Measurements from ENCODE around the gene CADM1.

DNA sequence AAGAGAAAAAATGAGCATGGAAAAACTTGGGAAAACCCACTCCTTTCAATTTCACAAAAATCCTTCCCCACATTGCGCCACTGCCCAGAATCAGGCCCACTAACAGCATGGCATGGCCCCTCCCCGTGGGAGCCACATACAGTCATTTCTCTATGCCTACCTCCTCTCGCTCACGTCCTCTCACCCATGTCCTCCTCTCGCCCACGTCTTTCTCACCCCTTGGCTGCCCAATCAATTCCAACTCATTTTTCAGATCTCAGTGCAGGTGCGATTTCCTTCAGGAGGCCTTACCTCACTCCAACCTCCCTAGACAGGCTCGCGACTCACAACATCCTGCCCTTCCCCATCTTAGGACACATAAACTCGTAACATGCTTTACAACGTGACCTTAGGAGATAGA lies 229.2 kb downstream of the CADM1 start:
- TF ChIP-seq, protein P1, sequence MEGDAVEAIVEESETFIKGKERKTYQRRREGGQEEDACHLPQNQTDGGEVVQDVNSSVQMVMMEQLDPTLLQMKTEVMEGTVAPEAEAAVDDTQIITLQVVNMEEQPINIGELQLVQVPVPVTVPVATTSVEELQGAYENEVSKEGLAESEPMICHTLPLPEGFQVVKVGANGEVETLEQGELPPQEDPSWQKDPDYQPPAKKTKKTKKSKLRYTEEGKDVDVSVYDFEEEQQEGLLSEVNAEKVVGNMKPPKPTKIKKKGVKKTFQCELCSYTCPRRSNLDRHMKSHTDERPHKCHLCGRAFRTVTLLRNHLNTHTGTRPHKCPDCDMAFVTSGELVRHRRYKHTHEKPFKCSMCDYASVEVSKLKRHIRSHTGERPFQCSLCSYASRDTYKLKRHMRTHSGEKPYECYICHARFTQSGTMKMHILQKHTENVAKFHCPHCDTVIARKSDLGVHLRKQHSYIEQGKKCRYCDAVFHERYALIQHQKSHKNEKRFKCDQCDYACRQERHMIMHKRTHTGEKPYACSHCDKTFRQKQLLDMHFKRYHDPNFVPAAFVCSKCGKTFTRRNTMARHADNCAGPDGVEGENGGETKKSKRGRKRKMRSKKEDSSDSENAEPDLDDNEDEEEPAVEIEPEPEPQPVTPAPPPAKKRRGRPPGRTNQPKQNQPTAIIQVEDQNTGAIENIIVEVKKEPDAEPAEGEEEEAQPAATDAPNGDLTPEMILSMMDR (conservative IDR thresholded peaks at IDR 0.05 in 1 of 2, IDR thresholded peaks at IDR 0.05 in 1 of 2; ENCODE audit: low read depth in 1 of 2, low read length in 2 of 2), result no peak
- TF ChIP-seq EZH2 (IDR thresholded peaks at IDR 0.05; ENCODE audit: low read length, missing control alignments), result no peak
